NOMO-1 (cell line): ENCODE data around the gene ADIPOQ.
"Not testable (repeated sequence)": the region's sequence is repeated elsewhere in the genome, so short reads cannot be mapped to it uniquely, and the experiment has no call there.

Source experiments
- DNase-seq, 2 experiments: peaks; one replicate each; lab custom pipeline; 2025; ENCODE audit not compliant: unreplicated experiment in 2 of 2; lab: John Stamatoyannopoulos, UW

Gene ADIPOQ

GRCh38 chr3:186842426-186843038, at the start of gene ADIPOQ:
TSS of gene ADIPOQ (plus strand) at chr3:186842710. CDS start at chr3:186853059, 10,349 bp downstream.
- DNase-seq = no peak

GRCh38 chr3:186798239-186798874, 44.2 kb upstream of the ADIPOQ start:
- DNase-seq = no peak

- no peak for DNase-seq
Observed at GRCh38 chr3:186800285-186800684, 42.2 kb upstream of the ADIPOQ start.

- no peak for DNase-seq
Observed at GRCh38 chr3:186802701-186803100, 39.8 kb upstream of the ADIPOQ start.

GRCh38 chr3:186803447-186803846, 39.1 kb upstream of the ADIPOQ start:
- not testable (repeated sequence) for DNase-seq

- DNase-seq = peak; percentile 84 to 91
Observed at GRCh38 chr3:186806089-186807055, 36.1 kb upstream of the ADIPOQ start, which contains the start of gene RFC4. TSS of gene RFC4 (minus strand) at chr3:186806482. CDS start at chr3:186804713, 1,769 bp downstream.

- no peak for DNase-seq
Observed at GRCh38 chr3:186807231-186807630, 35.3 kb upstream of the ADIPOQ start.

GRCh38 chr3:186810336-186810996, 32.0 kb upstream of the ADIPOQ start:
- DNase-seq = no peak

GRCh38 chr3:186811313-186811712, 31.2 kb upstream of the ADIPOQ start:
- DNase-seq = not testable (repeated sequence)

GRCh38 chr3:186814100-186814499, 28.4 kb upstream of the ADIPOQ start:
- DNase-seq = no peak

GRCh38 chr3:186815435-186815834, 27.1 kb upstream of the ADIPOQ start:
- DNase-seq = peak; percentile 71 to 86

GRCh38 chr3:186818516-186818915, 24.0 kb upstream of the ADIPOQ start:
- DNase-seq = no peak

GRCh38 chr3:186818956-186819355, 23.6 kb upstream of the ADIPOQ start:
- no peak for DNase-seq

GRCh38 chr3:186821429-186822387, 20.8 kb upstream of the ADIPOQ start:
- peak; percentile 13 to 79 for DNase-seq

- not testable (repeated sequence) for DNase-seq
Observed at GRCh38 chr3:186822388-186822759, 20.1 kb upstream of the ADIPOQ start.

GRCh38 chr3:186823386-186823785, 19.1 kb upstream of the ADIPOQ start:
- DNase-seq = no peak

- no peak for DNase-seq
Observed at GRCh38 chr3:186824430-186825139, 17.9 kb upstream of the ADIPOQ start.

- DNase-seq = no peak
Observed at GRCh38 chr3:186825294-186825821, 17.2 kb upstream of the ADIPOQ start.
